GM21390 (cell line): Measurements from ENCODE around the gene MPP7.

ENCODE experiments used
- ATAC-seq: cut with Tn5 transposase; IDR thresholded peaks from one replicate; pipeline ENCODE4 v1.9.1; 2021; ENCODE audit not compliant: unreplicated experiment

MPP7 gene

GRCh38 chr10:28273343-28273742 is 29.5 kb downstream of the MPP7 start:
- ATAC-seq: no peak

GRCh38 chr10:28269842-28270456 is 32.9 kb downstream of the MPP7 start:
- no peak for ATAC-seq

- ATAC-seq: no peak
Observed at GRCh38 chr10:28266449-28267224, 36.2 kb downstream of the MPP7 start.

GRCh38 chr10:28263136-28263857 is 39.6 kb downstream of the MPP7 start:
- no peak for ATAC-seq

- ATAC-seq: no peak
Observed at GRCh38 chr10:28256776-28257175, 46.1 kb downstream of the MPP7 start.

- no peak for ATAC-seq
Observed at GRCh38 chr10:28254290-28254985, 48.4 kb downstream of the MPP7 start.

GRCh38 chr10:28253169-28253785 is 49.6 kb downstream of the MPP7 start:
- ATAC-seq: no peak
